PC-3 (cell line): ENCODE results near the gene MBNL1.

Source experiments
- EZH2 ChIP-seq: fragments of 300-600 bp; sonication (generic); IDR thresholded peaks from one replicate; pipeline ENCODE4 v1.6.1; 2017; ENCODE audit warnings: antibody characterized with exemption, mild to moderate bottlenecking, low read length; ENCODE audit not compliant: unreplicated experiment
- TF ChIP-seq, protein P1 (sequence below): fragments of 300-600 bp; sonication (generic); conservative IDR thresholded peaks from 2 replicates; pipeline ENCODE4 v1.5.1; 2017; ENCODE audit warnings: antibody characterized with exemption, low read depth, mild to moderate bottlenecking, low read length

DNA sequence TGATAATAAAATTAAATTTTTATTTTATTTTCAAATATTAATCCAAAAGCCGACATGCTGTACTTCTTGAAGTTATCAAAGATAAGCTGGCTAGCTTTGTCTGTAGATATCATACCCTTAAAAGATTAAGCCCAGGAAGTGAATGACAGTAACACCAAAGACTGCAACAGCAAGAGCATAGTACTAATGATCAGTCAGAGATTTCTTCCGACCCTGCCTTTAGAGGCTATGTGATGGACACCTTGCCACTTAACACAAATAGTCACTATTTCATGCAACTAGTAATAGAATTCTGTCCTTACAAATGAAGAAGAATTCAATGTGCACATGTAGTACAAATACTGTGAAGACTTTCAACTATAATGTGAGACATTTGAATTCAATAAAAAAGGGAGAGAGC is 9.3 kb upstream of the MBNL1 start:
- TF ChIP-seq, protein P1, sequence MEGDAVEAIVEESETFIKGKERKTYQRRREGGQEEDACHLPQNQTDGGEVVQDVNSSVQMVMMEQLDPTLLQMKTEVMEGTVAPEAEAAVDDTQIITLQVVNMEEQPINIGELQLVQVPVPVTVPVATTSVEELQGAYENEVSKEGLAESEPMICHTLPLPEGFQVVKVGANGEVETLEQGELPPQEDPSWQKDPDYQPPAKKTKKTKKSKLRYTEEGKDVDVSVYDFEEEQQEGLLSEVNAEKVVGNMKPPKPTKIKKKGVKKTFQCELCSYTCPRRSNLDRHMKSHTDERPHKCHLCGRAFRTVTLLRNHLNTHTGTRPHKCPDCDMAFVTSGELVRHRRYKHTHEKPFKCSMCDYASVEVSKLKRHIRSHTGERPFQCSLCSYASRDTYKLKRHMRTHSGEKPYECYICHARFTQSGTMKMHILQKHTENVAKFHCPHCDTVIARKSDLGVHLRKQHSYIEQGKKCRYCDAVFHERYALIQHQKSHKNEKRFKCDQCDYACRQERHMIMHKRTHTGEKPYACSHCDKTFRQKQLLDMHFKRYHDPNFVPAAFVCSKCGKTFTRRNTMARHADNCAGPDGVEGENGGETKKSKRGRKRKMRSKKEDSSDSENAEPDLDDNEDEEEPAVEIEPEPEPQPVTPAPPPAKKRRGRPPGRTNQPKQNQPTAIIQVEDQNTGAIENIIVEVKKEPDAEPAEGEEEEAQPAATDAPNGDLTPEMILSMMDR = no peak
- no peak for TF ChIP-seq EZH2
